Head of caudate nucleus (tissue), 42 donors: ENCODE data around the gene TXNDC11.

Experiments used
- DNase-seq, 42 donors: peaks; one replicate each; pipeline versions ENCODE4 v3.0.0 to v3.0.0-alpha.2; 2020 to 2021; ENCODE audit warnings: mixed read lengths in 7 of 42
- intact Hi-C: fragments of 100-400 bp; cut with DNase I; formaldehyde crosslinking; loops from one replicate; pipeline ENCODE4 v1.15.0; 2022

TXNDC11 gene

GRCh38 chr16:11757671-11758545, 15.3 kb upstream of the TXNDC11 start:
- intact Hi-C loops: no loop called here
- peak in 1 of 42 donors; percentile 33 for DNase-seq

- DNase-seq: no peak
- intact Hi-C loops: no loop called here
Observed at GRCh38 chr16:11756248-11756647, 13.6 kb upstream of the TXNDC11 start.

- intact Hi-C loops: no loop called here
Observed at GRCh38 chr16:11755022-11755760, 12.5 kb upstream of the TXNDC11 start.

GRCh38 chr16:11752856-11753255, 10.2 kb upstream of the TXNDC11 start:
- intact Hi-C loops: no loop called here
- DNase-seq: no peak

More at GRCh38 chr16:11755022-11755760, 12.5 kb upstream of the TXNDC11 start:
- no peak for DNase-seq

GRCh38 chr16:11750056-11750455, 7.4 kb upstream of the TXNDC11 start:
- intact Hi-C loops: no loop called here
- peak in 1 of 42 donors; percentile 29 for DNase-seq

- intact Hi-C loops: no loop called here
- DNase-seq: peak in 8 of 42 donors; percentile 25 to 61 (median 35)
Observed at GRCh38 chr16:11748404-11749254, 6.0 kb upstream of the TXNDC11 start.

- DNase-seq: no peak
- intact Hi-C loops: no loop called here
Observed at GRCh38 chr16:11747949-11748403, 5.3 kb upstream of the TXNDC11 start.

GRCh38 chr16:11744075-11744470, 1.4 kb upstream of the TXNDC11 start:
- intact Hi-C loops: no loop called here
- no peak for DNase-seq

GRCh38 chr16:11743308-11744074, 834 bp upstream of the TXNDC11 start:
- intact Hi-C loops: loop anchor here (2.0 kb wide), 1 partner anchor 53 kb away; the partner anchor contains the start of gene ZC3H7A
- DNase-seq: peak in 18 of 42 donors; percentile 10 to 67 (median 28)

- DNase-seq: peak in 25 of 42 donors; percentile 5 to 60 (median 31)
- intact Hi-C loops: loop anchor here (2.0 kb wide), 1 partner anchor 55 kb away; the partner anchor contains the start of gene ZC3H7A
Observed at GRCh38 chr16:11742093-11742535, 543 bp downstream of the TXNDC11 start.

- DNase-seq: peak in 1 of 42 donors; percentile 28
- intact Hi-C loops: no loop called here
Observed at GRCh38 chr16:11740567-11740966, 2.1 kb downstream of the TXNDC11 start.

GRCh38 chr16:11738742-11739544, 3.7 kb downstream of the TXNDC11 start:
- intact Hi-C loops: loop anchor here (10.0 kb wide), 1 partner anchor 64 kb away; no protein-coding TSS in a partner anchor

GRCh38 chr16:11737713-11738112, 4.9 kb downstream of the TXNDC11 start:
- intact Hi-C loops: loop anchor here (10.0 kb wide), 1 partner anchor 63 kb away; no protein-coding TSS in a partner anchor
- no peak for DNase-seq

More at GRCh38 chr16:11738742-11739544, 3.7 kb downstream of the TXNDC11 start:
- DNase-seq: peak in 1 of 42 donors; percentile 25

- intact Hi-C loops: loop anchor here (10.0 kb wide), 1 partner anchor 62 kb away; no protein-coding TSS in a partner anchor
- no peak for DNase-seq
Observed at GRCh38 chr16:11736903-11737302, 5.8 kb downstream of the TXNDC11 start.

- intact Hi-C loops: loop anchor here (10.0 kb wide), 1 partner anchor 61 kb away; no protein-coding TSS in a partner anchor
- no peak for DNase-seq
Observed at GRCh38 chr16:11735787-11736186, 6.9 kb downstream of the TXNDC11 start.

GRCh38 chr16:11734653-11735043, 8.0 kb downstream of the TXNDC11 start:
- intact Hi-C loops: loop anchor here (10.0 kb wide), 1 partner anchor 60 kb away; no protein-coding TSS in a partner anchor
- peak in 16 of 42 donors; percentile 12 to 77 (median 42) for DNase-seq
